Measurements from ENCODE around the gene PAIP2B.

DNA sequence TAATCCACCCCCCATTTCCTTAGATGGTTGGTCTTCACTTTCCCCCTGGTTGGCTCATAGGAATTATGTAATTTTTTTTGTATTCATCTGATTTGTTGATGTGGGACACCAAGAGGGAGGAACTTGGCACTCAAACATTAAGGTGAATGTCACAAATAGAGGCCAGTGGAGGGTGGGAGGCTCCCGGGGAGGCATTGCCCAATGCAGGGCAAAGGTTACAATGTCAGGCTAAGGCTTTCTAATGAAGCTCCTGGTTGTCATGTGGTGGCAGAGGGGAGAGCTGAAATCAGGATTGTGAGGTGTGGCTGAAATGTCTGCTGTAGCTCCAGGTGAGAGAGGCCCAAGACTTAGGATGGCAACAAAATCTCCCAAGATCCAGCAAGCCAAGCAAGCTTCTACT lies 53.8 kb downstream of the PAIP2B start:
- TF ChIP-seq, protein P1, sequence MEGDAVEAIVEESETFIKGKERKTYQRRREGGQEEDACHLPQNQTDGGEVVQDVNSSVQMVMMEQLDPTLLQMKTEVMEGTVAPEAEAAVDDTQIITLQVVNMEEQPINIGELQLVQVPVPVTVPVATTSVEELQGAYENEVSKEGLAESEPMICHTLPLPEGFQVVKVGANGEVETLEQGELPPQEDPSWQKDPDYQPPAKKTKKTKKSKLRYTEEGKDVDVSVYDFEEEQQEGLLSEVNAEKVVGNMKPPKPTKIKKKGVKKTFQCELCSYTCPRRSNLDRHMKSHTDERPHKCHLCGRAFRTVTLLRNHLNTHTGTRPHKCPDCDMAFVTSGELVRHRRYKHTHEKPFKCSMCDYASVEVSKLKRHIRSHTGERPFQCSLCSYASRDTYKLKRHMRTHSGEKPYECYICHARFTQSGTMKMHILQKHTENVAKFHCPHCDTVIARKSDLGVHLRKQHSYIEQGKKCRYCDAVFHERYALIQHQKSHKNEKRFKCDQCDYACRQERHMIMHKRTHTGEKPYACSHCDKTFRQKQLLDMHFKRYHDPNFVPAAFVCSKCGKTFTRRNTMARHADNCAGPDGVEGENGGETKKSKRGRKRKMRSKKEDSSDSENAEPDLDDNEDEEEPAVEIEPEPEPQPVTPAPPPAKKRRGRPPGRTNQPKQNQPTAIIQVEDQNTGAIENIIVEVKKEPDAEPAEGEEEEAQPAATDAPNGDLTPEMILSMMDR (conservative IDR thresholded peaks at IDR 0.05; ENCODE audit: low read length) = no peak
- no peak for TF ChIP-seq EZH2phosphoT487 (IDR thresholded peaks at IDR 0.05; ENCODE audit: borderline replicate concordance)
